GM10248 (cell line): Measurements from ENCODE around the gene ATXN7L3B.
"Not testable (repeated sequence)": the region's sequence is repeated elsewhere in the genome, so short reads cannot be mapped to it uniquely, and the experiment has no call there.

Source experiments
- CTCF ChIA-PET: fragments of 300-600 bp; sonication (Branson Sonifier 250); formaldehyde crosslinking; extraction: SDS; loops from one replicate; lab custom pipeline; 2021; ENCODE audit warnings: antibody characterized with exemption; lab: Yijun Ruan, JAX
- POLR2A ChIA-PET: fragments of 350-650 bp; sonication (Branson Sonifier 250); formaldehyde crosslinking; extraction: SDS; loops from one replicate; lab custom pipeline; 2020; ENCODE audit warnings: antibody characterized with exemption; lab: Yijun Ruan, JAX
- DNase-seq: peaks from one replicate; pipeline ENCODE4 v3.0.0; 2012; ENCODE audit errors: extremely low spot score
- CTCF ChIP-seq: IDR thresholded peaks from 2 replicates; pipeline ENCODE4 v1.5.1; 2012; ENCODE audit warnings: mild to moderate bottlenecking, low read depth; ENCODE audit errors: extremely low read depth, missing control alignments, control extremely low read depth

The ATXN7L3B gene, protein sequence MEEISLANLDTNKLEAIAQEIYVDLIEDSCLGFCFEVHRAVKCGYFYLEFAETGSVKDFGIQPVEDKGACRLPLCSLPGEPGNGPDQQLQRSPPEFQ

DNA sequence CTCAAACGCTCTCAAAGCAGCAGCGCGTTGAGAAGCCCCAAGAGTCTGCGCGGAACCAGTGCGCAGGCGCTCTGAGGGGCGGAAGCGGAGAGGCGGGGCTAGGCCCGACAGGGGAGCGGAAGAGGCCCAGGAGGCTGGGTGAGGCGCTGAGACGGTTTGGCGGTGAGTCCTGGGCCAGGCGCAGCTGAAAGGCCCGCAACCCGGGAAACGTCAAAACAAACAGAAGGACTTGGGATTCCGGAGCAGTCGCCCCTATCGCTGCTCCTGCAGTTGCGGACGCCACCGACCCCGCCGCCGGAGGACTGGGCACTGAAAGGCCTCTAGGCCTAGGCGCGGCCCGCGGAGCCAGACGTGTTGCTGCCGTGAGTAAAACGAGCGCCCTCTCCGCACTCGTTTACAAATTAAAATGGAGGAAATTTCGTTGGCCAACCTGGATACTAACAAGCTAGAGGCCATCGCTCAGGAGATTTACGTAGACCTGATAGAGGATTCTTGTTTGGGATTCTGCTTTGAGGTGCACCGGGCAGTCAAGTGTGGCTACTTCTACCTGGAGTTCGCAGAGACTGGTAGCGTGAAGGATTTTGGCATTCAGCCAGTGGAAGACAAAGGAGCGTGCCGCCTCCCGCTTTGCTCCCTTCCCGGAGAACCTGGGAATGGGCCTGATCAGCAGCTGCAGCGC, at the start of gene ATXN7L3B:
Gene ATXN7L3B, plus strand, starts transcription at position 129 of the 679 bp plus-strand sequence. Its CDS starts 278 bp downstream, at position 407.
- POLR2A ChIA-PET, result no interaction called here
- CTCF ChIA-PET, result interaction anchor here (1.2 to 2.2 kb wide), 3 partner anchors 14 to 796 kb away, joined by 3 to 7 read pairs (median 3); partner anchors contain the start of gene GLIPR1L1
- peak; percentile 95 for DNase-seq
- no peak for TF ChIP-seq CTCF

- no peak for TF ChIP-seq CTCF
- ChIA-PET CTCF (no interaction called here), POLR2A (no interaction called here)
Observed at GRCh38 chr12:74488134-74488533, 49.5 kb upstream of the ATXN7L3B start.

GRCh38 chr12:74489543-74489942, 48.1 kb upstream of the ATXN7L3B start:
- DNase-seq, result no peak
- ChIA-PET CTCF (interaction anchor here (1.3 kb wide), 1 partner anchor 10 kb away, joined by 5 read pairs; no protein-coding TSS in a partner anchor), POLR2A (no interaction called here)
- no peak for TF ChIP-seq CTCF

More at GRCh38 chr12:74488134-74488533, 49.5 kb upstream of the ATXN7L3B start:
- no peak for DNase-seq

DNA sequence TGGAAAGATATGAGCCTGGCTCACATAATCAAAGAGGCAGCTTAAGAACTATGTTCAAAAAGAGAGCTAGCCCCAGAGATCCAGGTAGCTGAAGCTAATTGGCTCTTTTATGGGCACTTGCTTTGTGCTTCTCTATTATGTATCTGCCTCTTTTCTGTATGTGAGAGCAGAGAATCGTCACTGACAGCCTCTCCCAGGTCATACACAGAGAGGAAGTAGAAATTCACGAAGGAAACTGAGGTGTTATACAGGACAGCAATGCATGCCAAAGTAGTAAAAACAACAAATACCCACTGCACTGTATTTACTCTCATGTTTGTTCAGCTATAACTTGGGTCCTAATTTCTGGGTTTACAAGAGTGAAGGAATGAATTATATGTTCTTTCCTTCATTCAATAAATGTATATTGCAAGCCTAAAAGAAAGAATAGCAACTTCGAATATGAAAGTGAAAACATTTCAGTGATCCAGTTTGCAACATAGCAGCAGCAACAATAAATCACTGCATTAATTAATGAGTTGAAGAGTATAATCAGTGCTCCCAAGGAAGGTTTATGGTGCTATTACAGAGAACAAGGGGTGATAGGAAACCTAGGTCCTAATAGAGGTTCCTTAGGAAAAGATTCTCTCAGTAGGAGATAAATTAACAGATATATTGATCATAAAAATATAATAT, 47.1 kb upstream of the ATXN7L3B start:
- TF ChIP-seq CTCF, result no peak
- ChIA-PET CTCF (interaction anchor here (1.3 kb wide), 1 partner anchor 11 kb away, joined by 5 read pairs; no protein-coding TSS in a partner anchor), POLR2A (no interaction called here)
- DNase-seq, result no peak

DNA sequence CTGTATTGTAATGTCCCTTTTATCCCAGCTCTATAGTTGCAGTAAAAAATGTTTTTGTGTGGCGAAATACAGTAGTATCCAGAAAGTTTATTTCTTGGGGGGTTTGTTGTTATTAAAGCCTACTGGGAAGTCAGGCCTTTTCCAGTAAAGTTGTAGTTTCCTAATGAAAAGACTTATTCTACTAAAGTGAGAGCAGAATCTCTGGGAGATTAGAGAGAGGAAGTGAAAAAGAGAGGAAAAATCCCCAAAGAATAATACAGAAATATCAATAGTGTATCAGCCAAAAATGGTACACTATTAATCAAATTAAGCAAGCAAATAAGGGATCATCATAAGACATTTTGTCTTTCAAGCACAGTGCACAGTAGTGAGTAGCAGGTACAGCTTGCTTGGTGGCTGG, 46.3 kb upstream of the ATXN7L3B start:
- ChIA-PET CTCF (interaction anchor here (1.3 kb wide), 1 partner anchor 9 kb away, joined by 5 read pairs; no protein-coding TSS in a partner anchor), POLR2A (no interaction called here)
- no peak for DNase-seq
- no peak for TF ChIP-seq CTCF

DNA sequence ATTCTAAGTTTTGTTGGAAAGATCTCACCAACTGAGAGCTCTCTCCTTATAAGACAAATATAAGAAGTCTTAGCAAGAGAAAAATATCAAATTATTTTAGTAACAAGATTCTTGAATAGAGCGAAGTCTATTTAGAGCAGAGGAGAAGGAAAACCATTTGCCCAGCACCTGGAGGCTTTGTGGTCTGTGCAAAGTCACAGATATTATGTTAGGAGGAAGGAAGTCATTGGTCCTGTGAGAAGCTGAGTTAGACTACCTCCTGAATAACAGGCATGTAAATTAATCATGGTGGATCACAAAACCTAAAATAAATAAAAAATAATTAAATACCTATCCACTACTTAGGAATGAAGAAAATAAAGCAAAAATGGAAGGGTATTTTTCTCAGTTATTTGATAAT, 38.4 kb upstream of the ATXN7L3B start:
- ChIA-PET POLR2A (no interaction called here), CTCF (interaction anchor here (1.6 kb wide), 1 partner anchor 20 kb away, joined by 5 read pairs; no protein-coding TSS in a partner anchor)
- TF ChIP-seq CTCF, result no peak
- no peak for DNase-seq

- CTCF ChIA-PET, POLR2A ChIA-PET, DNase-seq: not testable (repeated sequence)
Observed at GRCh38 chr12:74508873-74509657, 28.6 kb upstream of the ATXN7L3B start.
